Kidney (tissue), 14 donors: Measurements from ENCODE around the gene MAP2K7. TPM values are rescaled to one million over a fixed set of nuclear protein-coding genes. Genes with fewer than 3 reads are reported as not detected.

Experiments used
- DNase-seq, 5 donors: peaks; one replicate each; pipeline ENCODE4 v3.0.0-alpha.2; 2013 to 2020
- FAIRE-seq: peaks from 2 replicates; lab custom pipeline; 2012; peaks lifted over from hg19 to GRCh38; lab: Jason Lieb, UNC
- H3K27ac ChIP-seq, 2 donors: one replicate each; pipeline ENCODE4 v1.7.0; 2013; ENCODE audit warnings: low read depth in 2 of 2, low read length in 2 of 2, inconsistent platforms in 1 of 2
- H3K27me3 ChIP-seq: one replicate; pipeline ENCODE4 v1.7.1; 2013; ENCODE audit warnings: low read length, inconsistent platforms; ENCODE audit not compliant: control insufficient read depth, insufficient read depth
- H3K36me3 ChIP-seq, 3 donors: one replicate each; pipeline versions ENCODE4 v1.7.0 to v1.7.1; 2013; ENCODE audit warnings: low read length in 3 of 3, control low read depth in 1 of 3, inconsistent platforms in 1 of 3; ENCODE audit not compliant: insufficient read depth in 3 of 3, control insufficient read depth in 2 of 3
- H3K4me1 ChIP-seq, 3 donors: one replicate each; pipeline versions ENCODE4 v1.7.0 to v1.7.1; 2013; ENCODE audit warnings: low read length in 3 of 3, inconsistent platforms in 1 of 3, low read depth in 1 of 3; ENCODE audit not compliant: control insufficient read depth in 2 of 3, insufficient read depth in 2 of 3
- H3K4me3 ChIP-seq, 3 donors: one replicate each; pipeline versions ENCODE4 v1.7.0 to v1.8.1; 2013; ENCODE audit warnings: low read length in 3 of 3, control low read depth in 1 of 3, inconsistent platforms in 1 of 3
- H3K9ac ChIP-seq, 3 donors: one replicate each; pipeline versions ENCODE4 v1.7.0 to v1.7.1; 2013; ENCODE audit warnings: low read length in 3 of 3, control low read depth in 1 of 3, inconsistent platforms in 1 of 3
- H3K9me3 ChIP-seq, 3 donors: one replicate each; pipeline versions ENCODE4 v1.7.0 to v1.7.1; 2013; ENCODE audit warnings: low read length in 3 of 3, control low read depth in 1 of 3, inconsistent platforms in 1 of 3; ENCODE audit not compliant: control insufficient read depth in 2 of 3, insufficient read depth in 1 of 3
- intact Hi-C: fragments of 100-400 bp; cut with DNase I; formaldehyde crosslinking; loops from one replicate; pipeline ENCODE4 v1.11.1; 2022
- polyA plus RNA-seq: library from polyadenylated mRNA; stranded (reverse); fragments of 350-450 nt; fragmentation: Illumina TruSeq; extraction: RNeasy Lipid Tissue Mini Kit (QIAGEN cat#74804); gene quantifications from one replicate; pipeline ENCODE4 v1.2.3, GENCODE V29; 2014; ENCODE audit warnings: low read depth, low replicate concordance; ENCODE audit not compliant: insufficient read depth
- total RNA-seq: library from RNA; stranded (reverse); fragmentation: NEBNext Ultra II Directional; extraction: Animal tissue kit (Norgen Biotek cat#: 25700); gene quantifications from one replicate; pipeline ENCODE4 v1.2.1, GENCODE V29; 2021
- TF ChIP-seq, protein P1 (sequence below): IDR thresholded peaks from 3 replicates; pipeline ENCODE4 v1.5.1; 2012; ENCODE audit warnings: mild to moderate bottlenecking, moderate library complexity, borderline replicate concordance; ENCODE audit not compliant: insufficient read depth; ENCODE audit errors: extremely low read depth
- donor health status: control.
- donor health status: control.
- donor health status: control.
- donor health status: control.
- donor health status: control.
- donor health status: DM: yes; HTN: yes; CAD: no.
- donor health status: Normal renal cell carcinoma (clear cell type).

The MAP2K7 gene
- total and polyA plus RNA-seq, 2 donors from 2014 or later: 16.7 to 37.0 TPM

DNA sequence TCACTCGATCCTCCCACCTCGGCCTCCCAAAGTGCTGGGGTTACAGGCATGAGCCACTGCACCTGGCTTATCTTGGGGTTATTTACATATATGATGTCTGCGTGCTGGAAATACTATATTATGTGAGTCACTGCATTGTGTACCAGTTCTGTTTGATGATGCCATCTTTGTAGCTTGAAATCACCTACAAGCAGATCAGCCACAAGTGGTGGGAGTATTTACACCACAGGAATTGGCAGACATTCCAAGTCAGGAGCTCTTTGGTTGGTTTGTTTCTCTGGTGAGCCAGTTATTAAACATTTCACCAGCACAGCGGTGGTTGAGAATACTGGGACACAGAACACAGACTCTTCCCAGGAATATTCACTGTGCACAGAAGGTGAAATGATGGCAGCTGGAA, 44.3 kb downstream of the MAP2K7 start:
- Histone ChIP-seq H3K4me3 (no peak overlapping the region), H3K36me3 (no peaks in the 10 kb centered on the region), H3K9ac (no peak overlapping the region), H3K27me3 (no peaks in the 10 kb centered on the region), H3K9me3 (no peaks in the 10 kb centered on the region), H3K27ac (no peak overlapping the region), H3K4me1 (peaks cover 0 to 5% (median 0%) of the 10 kb centered on the region in 3 donors)
- DNase-seq: no peak
- TF ChIP-seq, protein P1, sequence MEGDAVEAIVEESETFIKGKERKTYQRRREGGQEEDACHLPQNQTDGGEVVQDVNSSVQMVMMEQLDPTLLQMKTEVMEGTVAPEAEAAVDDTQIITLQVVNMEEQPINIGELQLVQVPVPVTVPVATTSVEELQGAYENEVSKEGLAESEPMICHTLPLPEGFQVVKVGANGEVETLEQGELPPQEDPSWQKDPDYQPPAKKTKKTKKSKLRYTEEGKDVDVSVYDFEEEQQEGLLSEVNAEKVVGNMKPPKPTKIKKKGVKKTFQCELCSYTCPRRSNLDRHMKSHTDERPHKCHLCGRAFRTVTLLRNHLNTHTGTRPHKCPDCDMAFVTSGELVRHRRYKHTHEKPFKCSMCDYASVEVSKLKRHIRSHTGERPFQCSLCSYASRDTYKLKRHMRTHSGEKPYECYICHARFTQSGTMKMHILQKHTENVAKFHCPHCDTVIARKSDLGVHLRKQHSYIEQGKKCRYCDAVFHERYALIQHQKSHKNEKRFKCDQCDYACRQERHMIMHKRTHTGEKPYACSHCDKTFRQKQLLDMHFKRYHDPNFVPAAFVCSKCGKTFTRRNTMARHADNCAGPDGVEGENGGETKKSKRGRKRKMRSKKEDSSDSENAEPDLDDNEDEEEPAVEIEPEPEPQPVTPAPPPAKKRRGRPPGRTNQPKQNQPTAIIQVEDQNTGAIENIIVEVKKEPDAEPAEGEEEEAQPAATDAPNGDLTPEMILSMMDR: no peak
- intact Hi-C loops: no loop called here
- FAIRE-seq: no peak

DNA sequence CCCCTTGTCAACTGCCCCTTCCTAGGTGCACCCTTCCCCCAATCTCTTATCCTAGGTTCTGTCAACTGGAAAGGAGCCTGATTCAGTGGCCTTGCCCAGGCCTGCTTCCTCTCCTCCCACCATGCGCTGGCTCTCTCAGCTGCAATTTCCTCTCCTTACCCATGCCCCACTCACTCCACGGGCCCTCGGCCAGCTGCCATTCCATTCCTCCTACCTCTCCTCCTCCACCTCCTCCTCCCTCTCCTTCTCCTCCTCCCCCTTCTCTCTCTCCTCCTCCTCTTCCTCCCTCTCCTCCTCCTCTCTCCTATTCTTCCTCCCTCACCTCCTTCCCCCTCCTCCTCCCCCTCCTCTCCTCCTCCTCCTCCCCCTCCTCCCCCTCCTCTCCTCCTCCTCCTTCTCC, 49.4 kb downstream of the MAP2K7 start:
- DNase-seq: peak in 1 of 5 donors; percentile 24
- FAIRE-seq: no peak
- Histone ChIP-seq H3K27me3 (no peaks in the 10 kb centered on the region), H3K9me3 (no peaks in the 10 kb centered on the region), H3K27ac (no peak overlapping the region), H3K9ac (no peak overlapping the region), H3K36me3 (no peaks in the 10 kb centered on the region), H3K4me3 (no peak overlapping the region), H3K4me1 (peaks cover 0 to 3% (median 0%) of the 10 kb centered on the region in 3 donors)
- TF ChIP-seq, protein P1: no peak
- intact Hi-C loops: no loop called here

DNA sequence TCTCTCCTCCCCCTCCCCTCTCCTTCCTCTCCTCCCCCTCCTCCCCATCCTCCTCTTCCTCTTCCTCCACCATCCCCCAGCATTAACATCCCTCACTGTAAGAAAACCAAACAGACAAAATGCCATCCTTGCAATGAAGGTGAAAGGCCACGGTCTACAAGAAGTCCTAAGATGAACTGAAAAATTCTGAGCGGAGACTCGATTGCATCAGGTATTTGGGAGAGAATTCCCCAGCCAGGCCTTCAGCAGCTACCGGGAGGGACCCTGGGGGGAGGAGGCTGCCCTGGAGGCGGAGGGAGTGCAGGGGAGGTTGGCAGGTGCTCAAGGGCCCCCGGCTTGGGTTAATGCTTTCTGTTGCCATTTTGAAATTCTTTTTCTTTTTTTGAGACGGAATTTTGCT, 49.9 kb downstream of the MAP2K7 start:
- intact Hi-C loops: no loop called here
- H3K9me3 ChIP-seq: no peaks in the 10 kb centered on the region
- H3K4me1 ChIP-seq: peaks cover 0 to 3% (median 0%) of the 10 kb centered on the region in 3 donors
- FAIRE-seq: no peak
- DNase-seq: no peak
- no peak overlapping the region for H3K27ac ChIP-seq
- no peak overlapping the region for H3K4me3 ChIP-seq
- no peaks in the 10 kb centered on the region for H3K27me3 ChIP-seq
- TF ChIP-seq, protein P1: no peak
- H3K36me3 ChIP-seq: no peaks in the 10 kb centered on the region
- H3K9ac ChIP-seq: no peak overlapping the region

DNA sequence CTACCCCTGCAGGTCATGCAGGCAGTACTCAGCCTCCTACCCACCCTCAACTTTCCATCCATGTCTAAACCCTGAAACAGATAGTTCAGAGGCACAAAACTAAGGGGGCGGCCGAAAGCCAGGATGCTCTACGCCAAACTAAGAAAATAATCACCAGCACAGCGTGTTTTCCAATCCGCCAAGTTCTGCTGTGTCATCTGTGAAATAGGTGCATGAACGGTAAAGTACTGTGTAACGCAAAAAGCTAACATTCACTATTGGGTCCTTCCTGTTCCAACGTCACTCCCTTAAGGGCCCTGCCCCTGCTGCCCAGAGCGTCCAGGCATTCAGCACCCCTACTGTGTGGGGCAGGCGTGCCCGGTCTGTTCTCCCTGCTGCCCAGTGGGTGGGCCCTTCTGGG, 52.0 kb downstream of the MAP2K7 start:
- TF ChIP-seq, protein P1: no peak
- Histone ChIP-seq H3K9ac (no peak overlapping the region), H3K27ac (no peak overlapping the region), H3K36me3 (no peaks in the 10 kb centered on the region), H3K9me3 (no peaks in the 10 kb centered on the region), H3K4me1 (peaks cover 0 to 3% (median 1%) of the 10 kb centered on the region in 3 donors), H3K4me3 (no peak overlapping the region), H3K27me3 (no peaks in the 10 kb centered on the region)
- DNase-seq (no peak), FAIRE-seq (no peak)
- intact Hi-C loops: no loop called here
